Measurements from ENCODE around the gene CLEC10A.
A peak's percentile ranks its signal among the peaks of the same experiment; 100 is the strongest.

CLEC10A gene

GRCh38 chr17:7038025-7038862 lies 41.8 kb downstream of the CLEC10A start:
- no peak for DNase-seq

GRCh38 chr17:7035591-7036368 lies 44.3 kb downstream of the CLEC10A start, which contains the start of gene SLC16A13:
Gene SLC16A13, plus strand, starts transcription at chr17:7036015. Its CDS starts 368 bp downstream, at chr17:7036383.
- DNase-seq = peak; percentile 94

GRCh38 chr17:7034955-7035590 lies 45.0 kb downstream of the CLEC10A start:
- DNase-seq = no peak

GRCh38 chr17:7029659-7030058 lies 50.4 kb downstream of the CLEC10A start:
- DNase-seq = no peak

- no peak for DNase-seq
Observed at GRCh38 chr17:7029096-7029495, 51.0 kb downstream of the CLEC10A start.

GRCh38 chr17:7027335-7027734 lies 52.7 kb downstream of the CLEC10A start:
- DNase-seq = no peak

- DNase-seq = no peak
Observed at GRCh38 chr17:7026471-7027115, 53.5 kb downstream of the CLEC10A start.

- no peak for DNase-seq
Observed at GRCh38 chr17:7025245-7025644, 54.8 kb downstream of the CLEC10A start.
